ENCODE data around the gene SIRT5.

DNA sequence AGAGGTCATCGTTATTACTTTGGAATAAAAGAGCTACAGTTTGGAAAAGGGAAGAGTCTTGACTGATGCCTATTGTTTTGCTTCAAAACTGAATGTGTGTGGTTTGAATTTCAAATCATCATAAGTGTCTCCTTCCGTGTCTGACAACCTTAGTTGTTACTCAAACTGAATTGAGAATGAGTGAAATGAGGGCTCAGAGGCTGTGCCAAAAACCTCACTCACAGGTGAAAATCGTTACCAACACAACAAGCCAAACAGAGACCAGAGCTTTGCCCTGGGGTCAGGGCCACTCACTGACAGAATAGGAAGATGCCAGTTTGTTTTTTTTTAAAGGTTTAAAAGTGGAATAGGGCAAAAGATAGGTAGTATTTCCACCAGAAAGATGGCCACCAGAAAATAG is 15.2 kb upstream of the SIRT5 start:
- TF ChIP-seq EZH2phosphoT487 (IDR thresholded peaks at IDR 0.05; ENCODE audit: low read length) (no peak), CTCF (IDR thresholded peaks at IDR 0.05; ENCODE audit: low read length) (no peak), EZH2 (optimal IDR thresholded peaks at IDR 0.05; ENCODE audit: low read depth, low read length) (no peak)

Measured in MM.1S (cell line).